IPS-15b (cell line): Measurements from ENCODE around the gene KCNMB4.

Experiments used
- H3K27me3 ChIP-seq: one replicate; pipeline ENCODE4 v1.6.1; 2013; ENCODE audit warnings: low read length; ENCODE audit not compliant: control insufficient read depth, insufficient read depth
- H3K36me3 ChIP-seq: one replicate; pipeline ENCODE4 v1.6.1; 2013; ENCODE audit warnings: low read length; ENCODE audit not compliant: control insufficient read depth, insufficient read depth
- H3K4me1 ChIP-seq: one replicate; pipeline ENCODE4 v1.6.1; 2013; ENCODE audit warnings: mild to moderate bottlenecking, low read length; ENCODE audit not compliant: control insufficient read depth, insufficient read depth
- H3K4me3 ChIP-seq: one replicate; pipeline ENCODE4 v1.5.1; 2013; ENCODE audit warnings: low read depth, low read length
- H3K9ac ChIP-seq: one replicate; pipeline ENCODE4 v1.6.1; 2013; ENCODE audit warnings: low read depth, mild to moderate bottlenecking, low read length
- H3K9me3 ChIP-seq: one replicate; pipeline ENCODE4 v1.6.1; 2013; ENCODE audit warnings: mild to moderate bottlenecking, low read length; ENCODE audit not compliant: control insufficient read depth, insufficient read depth

The KCNMB4 gene

GRCh38 chr12:70408004-70408790 is 42.1 kb downstream of the KCNMB4 start:
- peaks cover 3% of the 10 kb centered on the region for H3K36me3 ChIP-seq
- no peak overlapping the region for H3K9ac ChIP-seq
- no peaks in the 10 kb centered on the region for H3K9me3 ChIP-seq
- H3K27me3 ChIP-seq, result no peaks in the 10 kb centered on the region
- no peaks in the 10 kb centered on the region for H3K4me1 ChIP-seq
- no peak overlapping the region for H3K4me3 ChIP-seq

- no peaks in the 10 kb centered on the region for H3K4me1 ChIP-seq
- no peak overlapping the region for H3K9ac ChIP-seq
- no peaks in the 10 kb centered on the region for H3K27me3 ChIP-seq
- H3K9me3 ChIP-seq, result no peaks in the 10 kb centered on the region
- H3K4me3 ChIP-seq, result no peak overlapping the region
- no peaks in the 10 kb centered on the region for H3K36me3 ChIP-seq
Measured at GRCh38 chr12:70415987-70416386, 49.9 kb downstream of the KCNMB4 start.

- Histone ChIP-seq H3K9me3 (no peaks in the 10 kb centered on the region), H3K4me3 (no peak overlapping the region), H3K36me3 (no peaks in the 10 kb centered on the region), H3K4me1 (no peaks in the 10 kb centered on the region), H3K27me3 (no peaks in the 10 kb centered on the region), H3K9ac (no peak overlapping the region)
Measured at GRCh38 chr12:70417121-70417520, 51.0 kb downstream of the KCNMB4 start.

- Histone ChIP-seq H3K4me3 (no peak overlapping the region), H3K36me3 (no peaks in the 10 kb centered on the region), H3K9me3 (no peaks in the 10 kb centered on the region), H3K27me3 (no peaks in the 10 kb centered on the region), H3K4me1 (no peaks in the 10 kb centered on the region), H3K9ac (no peak overlapping the region)
Measured at GRCh38 chr12:70418101-70418500, 52.0 kb downstream of the KCNMB4 start.

GRCh38 chr12:70422631-70423030 is 56.5 kb downstream of the KCNMB4 start:
- Histone ChIP-seq H3K36me3 (no peaks in the 10 kb centered on the region), H3K9ac (no peak overlapping the region), H3K4me3 (no peak overlapping the region), H3K27me3 (no peaks in the 10 kb centered on the region), H3K9me3 (no peaks in the 10 kb centered on the region), H3K4me1 (no peaks in the 10 kb centered on the region)

- no peaks in the 10 kb centered on the region for H3K27me3 ChIP-seq
- H3K4me1 ChIP-seq, result no peaks in the 10 kb centered on the region
- no peak overlapping the region for H3K9ac ChIP-seq
- H3K9me3 ChIP-seq, result no peaks in the 10 kb centered on the region
- H3K4me3 ChIP-seq, result no peak overlapping the region
- H3K36me3 ChIP-seq, result no peaks in the 10 kb centered on the region
Measured at GRCh38 chr12:70426620-70427019, 60.5 kb downstream of the KCNMB4 start.

GRCh38 chr12:70427611-70428010 is 61.5 kb downstream of the KCNMB4 start:
- H3K4me1 ChIP-seq, result no peaks in the 10 kb centered on the region
- H3K4me3 ChIP-seq, result no peak overlapping the region
- no peaks in the 10 kb centered on the region for H3K36me3 ChIP-seq
- no peaks in the 10 kb centered on the region for H3K27me3 ChIP-seq
- no peak overlapping the region for H3K9ac ChIP-seq
- no peaks in the 10 kb centered on the region for H3K9me3 ChIP-seq

- Histone ChIP-seq H3K27me3 (no peaks in the 10 kb centered on the region), H3K9me3 (no peaks in the 10 kb centered on the region), H3K4me3 (no peak overlapping the region), H3K4me1 (no peaks in the 10 kb centered on the region), H3K9ac (no peak overlapping the region), H3K36me3 (no peaks in the 10 kb centered on the region)
Measured at GRCh38 chr12:70430400-70430799, 64.3 kb downstream of the KCNMB4 start.

- no peak overlapping the region for H3K9ac ChIP-seq
- no peaks in the 10 kb centered on the region for H3K36me3 ChIP-seq
- H3K9me3 ChIP-seq, result no peaks in the 10 kb centered on the region
- H3K27me3 ChIP-seq, result no peaks in the 10 kb centered on the region
- H3K4me3 ChIP-seq, result no peak overlapping the region
- H3K4me1 ChIP-seq, result no peaks in the 10 kb centered on the region
Measured at GRCh38 chr12:70436836-70437235, 70.7 kb downstream of the KCNMB4 start.

GRCh38 chr12:70443062-70443673 is 77.1 kb downstream of the KCNMB4 start:
- Histone ChIP-seq H3K9ac (no peak overlapping the region), H3K36me3 (no peaks in the 10 kb centered on the region), H3K9me3 (no peaks in the 10 kb centered on the region), H3K4me1 (no peaks in the 10 kb centered on the region), H3K4me3 (no peak overlapping the region), H3K27me3 (no peaks in the 10 kb centered on the region)

- H3K9ac ChIP-seq, result no peak overlapping the region
Measured at GRCh38 chr12:70444903-70445302, 78.8 kb downstream of the KCNMB4 start.

GRCh38 chr12:70448371-70448770 is 82.3 kb downstream of the KCNMB4 start:
- Histone ChIP-seq H3K4me1 (no peaks in the 10 kb centered on the region), H3K27me3 (no peaks in the 10 kb centered on the region), H3K9ac (no peak overlapping the region), H3K9me3 (no peaks in the 10 kb centered on the region), H3K4me3 (no peak overlapping the region), H3K36me3 (no peaks in the 10 kb centered on the region)

More at GRCh38 chr12:70444903-70445302, 78.8 kb downstream of the KCNMB4 start:
- Histone ChIP-seq H3K9me3 (no peaks in the 10 kb centered on the region), H3K4me1 (no peaks in the 10 kb centered on the region), H3K27me3 (no peaks in the 10 kb centered on the region), H3K36me3 (no peaks in the 10 kb centered on the region), H3K4me3 (no peak overlapping the region)
